Mesendoderm (in vitro differentiated cells): ENCODE measurements around the gene PWP1.
"Not testable (repeated sequence)": the region's sequence is repeated elsewhere in the genome, so short reads cannot be mapped to it uniquely, and the experiment has no call there.

Experiments used
- DNase-seq: peaks from one replicate; pipeline ENCODE4 v3.0.0; 2013
- H2AK5ac ChIP-seq: 2 replicates; pipeline ENCODE4 v1.6.1; 2013; ENCODE audit warnings: low read length, inconsistent platforms
- H2BK120ac ChIP-seq: 2 replicates; pipeline ENCODE4 v1.6.1; 2013; ENCODE audit warnings: low read depth, mild to moderate bottlenecking, low read length, moderate library complexity, mixed read lengths
- H2BK15ac ChIP-seq: replicated peaks from 2 replicates; pipeline ENCODE4 v1.6.1; 2013; ENCODE audit warnings: low read depth, mild to moderate bottlenecking, moderate library complexity
- H2BK5ac ChIP-seq: 2 replicates; pipeline ENCODE4 v1.6.1; 2013; ENCODE audit warnings: low read length, inconsistent platforms
- H3K18ac ChIP-seq: 2 replicates; pipeline ENCODE4 v1.6.1; 2013; ENCODE audit warnings: mild to moderate bottlenecking, low read length, mixed read lengths
- H3K23ac ChIP-seq: one replicate; pipeline ENCODE4 v1.6.1; 2013; ENCODE audit warnings: low read length
- H3K27ac ChIP-seq: 2 replicates; pipeline ENCODE4 v1.5.1; 2013; ENCODE audit warnings: low read depth, mild to moderate bottlenecking, inconsistent platforms, low read length, moderate library complexity
- H3K27me3 ChIP-seq: 2 replicates; pipeline ENCODE4 v1.6.1; 2013; ENCODE audit warnings: low read length, control low read depth, mild to moderate bottlenecking, inconsistent platforms; ENCODE audit not compliant: insufficient read depth, poor library complexity
- H3K36me3 ChIP-seq: 2 replicates; pipeline ENCODE4 v1.6.1; 2013; ENCODE audit warnings: low read length, inconsistent platforms; ENCODE audit not compliant: control insufficient read depth, insufficient read depth
- H3K4ac ChIP-seq: one replicate; pipeline ENCODE4 v1.6.1; 2013; ENCODE audit warnings: low read depth, mild to moderate bottlenecking, low read length, moderate library complexity
- H3K4me1 ChIP-seq: 2 replicates; pipeline ENCODE4 v1.6.1; 2013; ENCODE audit warnings: low read depth, low read length, inconsistent platforms; ENCODE audit not compliant: control insufficient read depth
- H3K4me2 ChIP-seq: 2 replicates; pipeline ENCODE4 v1.6.1; 2013; ENCODE audit warnings: low read length
- H3K4me3 ChIP-seq: 2 replicates; pipeline ENCODE4 v1.5.1; 2013; ENCODE audit warnings: mild to moderate bottlenecking, low read length
- H3K56ac ChIP-seq: one replicate; pipeline ENCODE4 v1.6.1; 2013; ENCODE audit warnings: low read length
- H3K79me1 ChIP-seq: 2 replicates; pipeline ENCODE4 v1.6.1; 2013; ENCODE audit warnings: low read length, inconsistent platforms
- H3K79me2 ChIP-seq: 2 replicates; pipeline ENCODE4 v1.6.1; 2013; ENCODE audit warnings: mild to moderate bottlenecking, low read length; ENCODE audit not compliant: control insufficient read depth, insufficient read depth
- H3K9ac ChIP-seq: 2 replicates; pipeline ENCODE4 v1.6.1; 2013; ENCODE audit warnings: low read length, inconsistent platforms
- H4K5ac ChIP-seq: one replicate; pipeline ENCODE4 v1.6.1; 2013; ENCODE audit warnings: low read length
- H4K8ac ChIP-seq: one replicate; pipeline ENCODE4 v1.6.1; 2013; ENCODE audit warnings: low read depth, mild to moderate bottlenecking, control low read depth, low read length, moderate library complexity
- WGBS: extraction: QIAGEN DNeasy Blood & Tissue Kit; methylation state at CpG from one replicate; pipeline ENCODE4 v1.1.7; 2013; ENCODE audit warnings: low lambda C conversion rate, missing lambda C conversion rate; ENCODE audit not compliant: insufficient coverage; ENCODE audit errors: extremely low coverage; 5-methylcytosine and 5-hydroxymethylcytosine counted together

The PWP1 gene

DNA sequence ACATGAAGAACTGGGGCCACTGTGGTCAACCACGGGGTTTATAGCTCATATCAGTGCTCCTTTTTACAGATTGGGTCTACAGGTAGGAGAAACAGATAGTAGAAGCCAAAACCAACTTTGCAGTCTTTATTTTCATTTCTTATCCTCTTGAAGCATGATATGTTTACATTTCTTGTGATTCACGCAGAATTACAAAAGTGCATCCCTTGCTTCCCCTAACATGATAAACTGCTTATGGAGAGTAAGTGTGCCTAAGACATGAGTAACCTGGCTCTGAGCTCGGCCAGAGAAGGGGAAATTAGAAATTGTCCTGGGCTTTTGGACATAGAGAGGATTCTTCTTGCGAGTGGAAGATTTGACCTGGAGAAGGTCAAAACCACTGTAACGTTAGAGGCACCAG, 18.4 kb downstream of the PWP1 start:
- Histone ChIP-seq H3K4me1 (no peaks in the 10 kb centered on the region), H3K56ac (no peak overlapping the region), H3K79me1 (no peaks in the 10 kb centered on the region), H3K79me2 (no peaks in the 10 kb centered on the region), H2AK5ac (no peak overlapping the region), H2BK120ac (no peak overlapping the region), H3K27ac (no peak overlapping the region), H2BK5ac (no peak overlapping the region), H4K8ac (no peak overlapping the region), H3K36me3 (peaks cover 5% of the 10 kb centered on the region), H3K27me3 (no peaks in the 10 kb centered on the region), H3K23ac (no peak overlapping the region), H4K5ac (no peak overlapping the region), H2BK15ac (no peak overlapping the region), H3K18ac (no peak overlapping the region), H3K4me2 (no peak overlapping the region), H3K4me3 (no peak overlapping the region), H3K9ac (no peak overlapping the region), H3K4ac (no peak overlapping the region)
- no peak for DNase-seq
- WGBS = no CpG with 5 or more reads among the region's 5 CpGs

- not testable (repeated sequence) for H4K8ac ChIP-seq, H2BK5ac ChIP-seq, H3K9ac ChIP-seq, H2AK5ac ChIP-seq, DNase-seq, H3K23ac ChIP-seq, H3K27me3 ChIP-seq, H3K4me3 ChIP-seq, H3K4ac ChIP-seq, H3K56ac ChIP-seq, H3K4me2 ChIP-seq, H3K4me1 ChIP-seq, H2BK120ac ChIP-seq, H3K79me2 ChIP-seq, H3K18ac ChIP-seq, H3K79me1 ChIP-seq, H3K36me3 ChIP-seq, H3K27ac ChIP-seq, H2BK15ac ChIP-seq, H4K5ac ChIP-seq
- WGBS = no CpG with 5 or more reads among the region's 5 CpGs
These were observed 19.9 kb downstream of the PWP1 start for GRCh38 chr12:107705522-107705921.

- H3K9ac ChIP-seq = no peak overlapping the region
- H2BK5ac ChIP-seq = no peak overlapping the region
- H4K5ac ChIP-seq = no peak overlapping the region
- no peak overlapping the region for H3K4me2 ChIP-seq
- no peak overlapping the region for H3K27ac ChIP-seq
- DNase-seq = no peak
- no peaks in the 10 kb centered on the region for H3K4me1 ChIP-seq
- H3K79me1 ChIP-seq = no peaks in the 10 kb centered on the region
- no peak overlapping the region for H3K18ac ChIP-seq
- H4K8ac ChIP-seq = no peak overlapping the region
- no peaks in the 10 kb centered on the region for H3K79me2 ChIP-seq
- H2AK5ac ChIP-seq = no peak overlapping the region
- H2BK120ac ChIP-seq = no peak overlapping the region
- no peak overlapping the region for H3K4ac ChIP-seq
- H3K4me3 ChIP-seq = no peak overlapping the region
- no peaks in the 10 kb centered on the region for H3K27me3 ChIP-seq
- H3K23ac ChIP-seq = no peak overlapping the region
- no peak overlapping the region for H3K56ac ChIP-seq
- H3K36me3 ChIP-seq = peaks cover 5% of the 10 kb centered on the region
- H2BK15ac ChIP-seq = no peak overlapping the region
These were observed 30.2 kb downstream of the PWP1 start for GRCh38 chr12:107715780-107716179.

GRCh38 chr12:107718606-107719005, 33.0 kb downstream of the PWP1 start:
- Histone ChIP-seq H2BK120ac (no peak overlapping the region), H3K27me3 (no peaks in the 10 kb centered on the region), H3K4me2 (no peak overlapping the region), H2AK5ac (no peak overlapping the region), H3K4me1 (no peaks in the 10 kb centered on the region), H4K5ac (no peak overlapping the region), H3K79me2 (no peaks in the 10 kb centered on the region), H3K36me3 (peaks cover 1% of the 10 kb centered on the region), H2BK15ac (no peak overlapping the region), H4K8ac (no peak overlapping the region), H3K79me1 (no peaks in the 10 kb centered on the region), H2BK5ac (no peak overlapping the region), H3K18ac (no peak overlapping the region), H3K4me3 (no peak overlapping the region), H3K4ac (no peak overlapping the region), H3K27ac (no peak overlapping the region), H3K56ac (no peak overlapping the region), H3K23ac (no peak overlapping the region), H3K9ac (no peak overlapping the region)
- no CpG with 5 or more reads among the region's 1 CpG for WGBS
- DNase-seq = no peak

GRCh38 chr12:107727327-107727726, 41.7 kb downstream of the PWP1 start:
- not testable (repeated sequence) for H3K36me3 ChIP-seq, DNase-seq, H2BK5ac ChIP-seq, H4K8ac ChIP-seq, H3K27me3 ChIP-seq, H3K9ac ChIP-seq, H3K4ac ChIP-seq, H2AK5ac ChIP-seq, H3K23ac ChIP-seq, H3K4me1 ChIP-seq, H2BK15ac ChIP-seq, H3K4me3 ChIP-seq, H3K18ac ChIP-seq, H4K5ac ChIP-seq, H3K79me1 ChIP-seq, H3K56ac ChIP-seq, H3K27ac ChIP-seq, H3K4me2 ChIP-seq, H2BK120ac ChIP-seq, H3K79me2 ChIP-seq
- no CpG with 5 or more reads among the region's 1 CpG for WGBS

DNA sequence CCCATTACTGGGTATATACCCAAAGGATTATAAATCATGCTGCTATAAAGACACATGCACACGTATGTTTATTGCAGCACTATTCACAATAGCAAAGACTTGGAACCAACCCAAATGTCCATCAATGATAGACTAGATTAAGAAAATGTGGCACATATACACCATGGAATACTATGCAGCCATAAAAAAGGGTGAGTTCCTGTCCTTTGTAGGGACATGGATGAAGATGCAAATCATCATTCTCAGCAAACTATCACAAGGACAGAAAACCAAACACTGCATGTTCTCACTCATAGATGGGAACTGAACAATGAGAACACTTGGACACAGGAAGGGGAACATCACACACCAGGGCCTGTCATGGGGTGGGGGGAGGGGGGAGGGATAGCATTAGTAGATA, 42.1 kb downstream of the PWP1 start:
- not testable (repeated sequence) for H2BK5ac ChIP-seq, H3K4me2 ChIP-seq, H3K9ac ChIP-seq, H4K5ac ChIP-seq, H3K36me3 ChIP-seq, H3K4me3 ChIP-seq, H3K23ac ChIP-seq, H2BK15ac ChIP-seq, H3K18ac ChIP-seq, DNase-seq, H3K79me1 ChIP-seq, H3K56ac ChIP-seq, H4K8ac ChIP-seq, H2BK120ac ChIP-seq, H3K79me2 ChIP-seq, H3K27me3 ChIP-seq, H2AK5ac ChIP-seq, H3K27ac ChIP-seq, H3K4ac ChIP-seq, H3K4me1 ChIP-seq
- no CpG with 5 or more reads among the region's 1 CpG for WGBS
